IPS DF 6.9 (cell line): ENCODE data around the gene GAK.

Experiments used
- DNase-seq: peaks from one replicate; pipeline ENCODE4 v3.0.0-alpha.2; 2013; ENCODE audit warnings: low read depth, low spot score
- H3K27ac ChIP-seq: one replicate; pipeline ENCODE4 v1.5.1; 2013; ENCODE audit warnings: low read length, control low read depth
- H3K27me3 ChIP-seq: 2 replicates; pipeline ENCODE4 v1.6.1; 2013; ENCODE audit warnings: mild to moderate bottlenecking, low read length; ENCODE audit not compliant: control insufficient read depth, insufficient read depth
- H3K36me3 ChIP-seq: 2 replicates; pipeline ENCODE4 v1.6.1; 2013; ENCODE audit warnings: low read length; ENCODE audit not compliant: control insufficient read depth, insufficient read depth
- H3K4me1 ChIP-seq: 2 replicates; pipeline ENCODE4 v1.6.1; 2013; ENCODE audit warnings: low read length; ENCODE audit not compliant: control insufficient read depth, insufficient read depth
- H3K4me3 ChIP-seq: 2 replicates; pipeline ENCODE4 v1.5.1; 2013; ENCODE audit warnings: mild to moderate bottlenecking, low read length
- H3K9me3 ChIP-seq: 2 replicates; pipeline ENCODE4 v1.6.1; 2013; ENCODE audit warnings: low read length, inconsistent platforms; ENCODE audit not compliant: control insufficient read depth, insufficient read depth
- WGBS: extraction: QIAGEN DNeasy Blood & Tissue Kit; methylation state at CpG from one replicate; pipeline ENCODE4 v1.1.7; 2013; ENCODE audit warnings: mixed read lengths, missing lambda C conversion rate; ENCODE audit not compliant: insufficient read length, insufficient coverage; 5-methylcytosine and 5-hydroxymethylcytosine counted together

Gene GAK

DNA sequence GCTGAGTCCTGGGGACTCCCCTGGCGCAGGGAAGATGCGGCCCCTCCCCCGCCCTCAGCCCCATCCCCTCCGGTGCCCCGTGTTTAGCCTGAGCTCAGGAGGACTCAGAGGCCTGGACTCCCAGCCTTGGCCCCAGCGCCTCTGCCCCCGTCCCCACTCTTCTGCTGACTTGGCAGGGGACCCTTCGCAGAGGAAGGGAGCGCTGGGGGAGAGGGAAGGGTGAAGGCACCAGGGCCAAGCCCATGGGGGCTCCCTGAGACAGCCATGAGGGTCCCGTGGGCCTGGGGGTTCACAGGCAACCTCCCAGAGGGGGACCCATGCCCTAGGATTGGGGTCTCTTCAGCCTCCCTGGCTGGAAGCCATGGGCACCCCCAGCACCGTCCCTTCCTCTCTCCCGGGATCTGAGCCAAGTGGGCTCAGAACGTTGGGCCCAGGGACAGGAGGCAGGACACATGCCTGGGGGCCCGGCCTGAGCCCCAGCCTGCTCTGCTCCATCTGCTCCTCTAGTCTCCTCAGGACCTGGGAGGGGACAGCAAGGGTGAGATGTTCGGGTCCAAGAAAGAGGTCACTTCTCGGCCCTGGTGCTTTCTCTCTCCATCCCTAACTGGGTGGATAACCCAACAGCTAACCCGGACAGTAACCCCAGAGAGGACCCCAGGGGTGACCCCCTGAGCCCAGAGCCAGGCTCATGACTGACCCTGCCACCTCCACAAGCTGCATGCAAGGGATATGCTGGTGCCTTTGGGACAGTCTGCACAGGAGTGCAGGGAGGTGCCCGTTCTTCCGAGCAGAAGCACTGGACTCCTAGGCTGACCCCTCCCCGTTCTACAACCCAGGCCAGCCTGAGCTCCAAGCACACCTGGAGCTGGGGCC lies 104.7 kb downstream of the GAK start:
- no CpG with 5 or more reads among the region's 20 CpGs for WGBS
- H3K4me1 ChIP-seq = peaks cover 4% of the 10 kb centered on the region; the same call in 1 of the 2 replicates
- no peaks in the 10 kb centered on the region; the same call in 1 of the 2 replicates for H3K36me3 ChIP-seq
- no peak overlapping the region for H3K27ac ChIP-seq
- H3K4me3 ChIP-seq = no peak overlapping the region
- no peak for DNase-seq
- H3K27me3 ChIP-seq = peaks cover 33% of the 10 kb centered on the region
- H3K9me3 ChIP-seq = no peaks in the 10 kb centered on the region

DNA sequence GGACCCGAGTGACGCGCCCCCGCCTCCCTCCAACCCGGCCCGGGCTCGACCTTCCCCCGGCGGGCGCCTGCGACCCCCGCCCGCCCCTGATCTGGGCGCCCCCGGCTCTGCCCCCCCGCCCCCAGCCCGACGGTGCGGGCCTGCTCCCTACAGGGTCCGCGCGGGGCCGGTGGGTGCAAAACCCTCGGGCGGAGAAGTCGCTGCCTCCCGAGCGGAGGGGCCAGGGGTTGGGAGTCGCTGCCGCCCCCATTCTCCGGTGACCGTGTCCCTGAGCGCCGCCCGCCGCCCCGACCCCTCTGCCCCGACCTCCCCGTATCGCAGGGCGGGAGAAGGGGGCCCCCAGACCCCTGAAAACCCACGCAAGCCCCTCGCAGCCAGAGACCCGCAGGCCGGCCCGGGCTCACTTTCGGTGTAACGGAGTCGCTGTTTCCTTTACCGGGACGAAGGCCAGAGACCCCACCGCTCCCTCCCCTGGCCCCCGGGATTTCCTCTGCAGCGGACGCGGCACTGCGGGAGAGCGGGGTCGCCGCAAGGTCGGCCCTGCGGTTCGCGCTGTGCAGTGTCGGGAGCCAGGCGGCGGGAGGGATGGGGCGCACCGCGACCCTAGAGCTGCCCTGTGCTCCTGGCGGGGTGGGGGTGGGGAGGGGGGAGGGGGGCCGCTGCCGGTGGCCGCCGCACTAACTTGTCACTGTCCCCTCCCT lies 105.5 kb downstream of the GAK start:
- Histone ChIP-seq H3K4me3 (peak overlapping the region; percentile 50; the same call in 1 of the 2 replicates), H3K27me3 (peaks cover 34% of the 10 kb centered on the region)
- DNase-seq = no peak

GRCh38 chr4:825971-826330 lies 106.2 kb downstream of the GAK start, which contains the start of gene CPLX1:
TSS of gene CPLX1 (minus strand) at chr4:826129. CDS start at chr4:824522, 1,607 bp downstream.
- H3K4me3 ChIP-seq = peak within 1 kb of the TSS; percentile 50; the same call in 1 of the 2 replicates
- no CpG with 5 or more reads among the region's 61 CpGs for WGBS
- peaks cover 4% of the 10 kb centered on the region; the same call in 1 of the 2 replicates for H3K4me1 ChIP-seq
- H3K9me3 ChIP-seq = no peaks in the 10 kb centered on the region
- no peaks in the 10 kb centered on the region; the same call in 1 of the 2 replicates for H3K36me3 ChIP-seq
- peaks cover 34% of the 10 kb centered on the region for H3K27me3 ChIP-seq
- no peak for DNase-seq
- no peak within 1 kb of the TSS for H3K27ac ChIP-seq

More for the DNA sequence above, 105.5 kb downstream of the GAK start:
- Histone ChIP-seq H3K27ac (no peak overlapping the region), H3K36me3 (no peaks in the 10 kb centered on the region; the same call in 1 of the 2 replicates), H3K9me3 (no peaks in the 10 kb centered on the region), H3K4me1 (peaks cover 4% of the 10 kb centered on the region; the same call in 1 of the 2 replicates)
- WGBS = no CpG with 5 or more reads among the region's 75 CpGs

- H3K9me3 ChIP-seq = no peaks in the 10 kb centered on the region
- H3K27ac ChIP-seq = no peak overlapping the region
- DNase-seq = no peak
- peak overlapping the region; percentile 35; the same call in 1 of the 2 replicates for H3K4me3 ChIP-seq
- H3K27me3 ChIP-seq = peaks cover 34% of the 10 kb centered on the region
- no peaks in the 10 kb centered on the region; the same call in 1 of the 2 replicates for H3K36me3 ChIP-seq
- peaks cover 4% of the 10 kb centered on the region; the same call in 1 of the 2 replicates for H3K4me1 ChIP-seq
- WGBS = no CpG with 5 or more reads among the region's 94 CpGs
Measured at GRCh38 chr4:825063-825970, 106.8 kb downstream of the GAK start.

- Histone ChIP-seq H3K27ac (no peak overlapping the region), H3K9me3 (no peaks in the 10 kb centered on the region), H3K4me3 (no peak overlapping the region), H3K27me3 (peaks cover 35% of the 10 kb centered on the region), H3K4me1 (peaks cover 4% of the 10 kb centered on the region; the same call in 1 of the 2 replicates), H3K36me3 (no peaks in the 10 kb centered on the region; the same call in 1 of the 2 replicates)
- WGBS = no CpG with 5 or more reads among the region's 23 CpGs
- DNase-seq = no peak
Measured at GRCh38 chr4:824461-825062, 107.6 kb downstream of the GAK start.

- Histone ChIP-seq H3K4me1 (peaks cover 4% of the 10 kb centered on the region; the same call in 1 of the 2 replicates), H3K9me3 (no peaks in the 10 kb centered on the region), H3K27me3 (peaks cover 40% of the 10 kb centered on the region), H3K27ac (no peak overlapping the region), H3K4me3 (no peak overlapping the region), H3K36me3 (no peaks in the 10 kb centered on the region)
- no CpG with 5 or more reads among the region's 24 CpGs for WGBS
- DNase-seq = no peak
Measured at GRCh38 chr4:823761-824460, 108.2 kb downstream of the GAK start.

DNA sequence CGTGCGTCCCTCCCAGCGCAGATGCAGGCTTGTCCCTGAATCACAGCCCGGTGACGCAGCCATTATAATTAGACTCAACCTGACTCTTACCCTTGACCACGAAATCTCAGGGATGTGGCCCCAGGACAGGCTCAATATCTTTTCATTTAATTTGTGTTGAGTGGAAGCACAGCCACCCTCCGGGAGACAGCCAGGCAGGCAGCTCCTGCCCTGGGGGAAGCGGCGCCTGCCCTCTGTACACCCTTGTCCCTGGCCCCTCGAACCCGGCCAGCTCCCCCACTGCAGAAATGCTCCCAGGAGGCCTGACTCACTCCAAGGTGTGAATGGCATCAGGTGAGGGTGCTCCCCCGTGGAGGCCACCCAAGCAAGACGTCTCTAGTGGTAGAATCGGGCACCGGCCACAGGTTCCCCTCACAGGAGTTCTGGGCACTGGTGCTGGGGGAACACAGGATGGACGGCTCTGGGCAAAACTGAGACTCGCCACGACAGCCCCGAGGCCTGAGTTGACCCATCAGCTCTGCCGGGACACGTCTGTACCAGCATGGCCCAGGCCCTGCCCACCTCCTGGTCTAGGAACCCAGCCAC lies 108.8 kb downstream of the GAK start:
- peaks cover 3% of the 10 kb centered on the region; the same call in 1 of the 2 replicates for H3K4me1 ChIP-seq
- H3K27me3 ChIP-seq = peaks cover 38% of the 10 kb centered on the region
- H3K27ac ChIP-seq = no peak overlapping the region
- WGBS = no CpG with 5 or more reads among the region's 21 CpGs
- DNase-seq = no peak
- no peaks in the 10 kb centered on the region for H3K9me3 ChIP-seq
- H3K4me3 ChIP-seq = no peak overlapping the region
- H3K36me3 ChIP-seq = no peaks in the 10 kb centered on the region

GRCh38 chr4:822361-823175 lies 109.5 kb downstream of the GAK start:
- H3K36me3 ChIP-seq = no peaks in the 10 kb centered on the region
- H3K4me3 ChIP-seq = no peak overlapping the region
- H3K9me3 ChIP-seq = no peaks in the 10 kb centered on the region
- WGBS = no CpG with 5 or more reads among the region's 24 CpGs
- H3K27ac ChIP-seq = no peak overlapping the region
- H3K4me1 ChIP-seq = peaks cover 3% of the 10 kb centered on the region; the same call in 1 of the 2 replicates
- peaks cover 32% of the 10 kb centered on the region for H3K27me3 ChIP-seq
- no peak for DNase-seq
